Measurements from ENCODE around the gene SLC6A20. TPM values are rescaled to one million over a fixed set of nuclear protein-coding genes. Genes with fewer than 3 reads are reported as not detected.

The SLC6A20 gene
- total and polyA plus RNA-seq, 4 experiments from 2014 or later = 0.41 TPM; not detected in 3

GRCh38 chr3:45786801-45787495 is 9.4 kb downstream of the SLC6A20 start:
- CTCF ChIA-PET (ENCODE audit: partially characterized antibody) = no interaction called here

GRCh38 chr3:45785605-45786150 is 10.7 kb downstream of the SLC6A20 start:
- H3K27ac ChIP-seq (ENCODE audit: low read depth, low read length) = no peak overlapping the region
- POLR2A ChIA-PET (ENCODE audit: partially characterized antibody) = no interaction called here
- Mint-ChIP-seq H3K4me3 (no peak overlapping the region), H3K9me3 (peaks cover 5 to 31% (median 20%) of the 10 kb centered on the region in 8 donors), H3K36me3 (peaks cover 0 to 1% of the 10 kb centered on the region in 2 donors), H3K27ac (peak overlapping the region in 1 of 7 donors; percentile 60), H3K4me1 (no peaks in the 10 kb centered on the region), H3K27me3 (peaks cover under 1 to 3% of the 10 kb centered on the region in 2 donors)
- no peak overlapping the region for H3K4me3 ChIP-seq (ENCODE audit: low read length in 2 of 2)
- H3K4me1 ChIP-seq (ENCODE audit: insufficient read depth, low read length) = no peaks in the 10 kb centered on the region
- H3K27me3 ChIP-seq (ENCODE audit: insufficient read depth, low read length) = no peaks in the 10 kb centered on the region
- CTCF ChIA-PET (ENCODE audit: partially characterized antibody) = no interaction called here
- no peaks in the 10 kb centered on the region for H3K36me3 ChIP-seq (ENCODE audit: insufficient read depth, low read length)
- DNase-seq = no peak
- H3K9me3 ChIP-seq (ENCODE audit: control insufficient read depth in 1 of 2, low read length in 2 of 2) = no peaks in the 10 kb centered on the region
- intact Hi-C loops (cut with micrococcal nuclease) = no loop called here

More at GRCh38 chr3:45786801-45787495, 9.4 kb downstream of the SLC6A20 start:
- Histone ChIP-seq H3K27me3 (ENCODE audit: insufficient read depth, low read length) (no peaks in the 10 kb centered on the region), H3K4me3 (ENCODE audit: low read length in 2 of 2) (no peak overlapping the region), H3K9me3 (ENCODE audit: control insufficient read depth in 1 of 2, low read length in 2 of 2) (no peaks in the 10 kb centered on the region), H3K27ac (ENCODE audit: low read depth, low read length) (no peak overlapping the region), H3K4me1 (ENCODE audit: insufficient read depth, low read length) (no peaks in the 10 kb centered on the region), H3K36me3 (ENCODE audit: insufficient read depth, low read length) (no peaks in the 10 kb centered on the region)
- Mint-ChIP-seq H3K4me3 (no peak overlapping the region), H3K4me1 (no peaks in the 10 kb centered on the region), H3K9me3 (peaks cover 5 to 34% (median 21%) of the 10 kb centered on the region in 8 donors), H3K27me3 (peaks cover 2 to 10% of the 10 kb centered on the region in 2 donors), H3K27ac (no peak overlapping the region), H3K36me3 (peaks cover 0 to 1% of the 10 kb centered on the region in 2 donors)
- intact Hi-C loops (cut with micrococcal nuclease) = no loop called here
- DNase-seq = no peak
- POLR2A ChIA-PET (ENCODE audit: partially characterized antibody) = no interaction called here

- H3K27ac Mint-ChIP-seq = no peak overlapping the region
- Histone ChIP-seq H3K36me3 (ENCODE audit: insufficient read depth, low read length) (no peaks in the 10 kb centered on the region), H3K27ac (ENCODE audit: low read depth, low read length) (no peak overlapping the region), H3K9me3 (ENCODE audit: control insufficient read depth in 1 of 2, low read length in 2 of 2) (no peaks in the 10 kb centered on the region), H3K27me3 (ENCODE audit: insufficient read depth, low read length) (no peaks in the 10 kb centered on the region), H3K4me1 (ENCODE audit: insufficient read depth, low read length) (no peaks in the 10 kb centered on the region), H3K4me3 (ENCODE audit: low read length in 2 of 2) (no peak overlapping the region)
- DNase-seq = no peak
- peaks cover 0 to 1% of the 10 kb centered on the region in 2 donors for H3K27me3 Mint-ChIP-seq
- ChIA-PET POLR2A (ENCODE audit: partially characterized antibody) (no interaction called here), CTCF (ENCODE audit: partially characterized antibody) (no interaction called here)
- H3K9me3 Mint-ChIP-seq = peaks cover 0 to 13% (median 7%) of the 10 kb centered on the region in 8 donors
- intact Hi-C loops (cut with micrococcal nuclease) = no loop called here
- no peak overlapping the region for H3K4me3 Mint-ChIP-seq
- H3K36me3 Mint-ChIP-seq = peaks cover 0 to 1% of the 10 kb centered on the region in 2 donors
- H3K4me1 Mint-ChIP-seq = no peaks in the 10 kb centered on the region
Measured at GRCh38 chr3:45783667-45784066, 12.7 kb downstream of the SLC6A20 start.

- Histone ChIP-seq H3K4me1 (ENCODE audit: insufficient read depth, low read length) (no peaks in the 10 kb centered on the region), H3K36me3 (ENCODE audit: insufficient read depth, low read length) (no peaks in the 10 kb centered on the region), H3K4me3 (ENCODE audit: low read length in 2 of 2) (no peak overlapping the region), H3K27me3 (ENCODE audit: insufficient read depth, low read length) (no peaks in the 10 kb centered on the region), H3K27ac (ENCODE audit: low read depth, low read length) (no peak overlapping the region), H3K9me3 (ENCODE audit: control insufficient read depth in 1 of 2, low read length in 2 of 2) (no peaks in the 10 kb centered on the region)
- ChIA-PET CTCF (ENCODE audit: partially characterized antibody) (interaction anchor here (1.2 kb wide), 1 partner anchor 21 kb away, joined by 3 read pairs; no protein-coding TSS in a partner anchor), POLR2A (ENCODE audit: partially characterized antibody) (no interaction called here)
- peaks cover 0 to 12% (median 7%) of the 10 kb centered on the region in 8 donors for H3K9me3 Mint-ChIP-seq
- DNase-seq = no peak
- intact Hi-C loops (cut with micrococcal nuclease) = no loop called here
- no peak overlapping the region for H3K4me3 Mint-ChIP-seq
- no peaks in the 10 kb centered on the region for H3K4me1 Mint-ChIP-seq
- peaks cover 0 to 3% of the 10 kb centered on the region in 2 donors for H3K27me3 Mint-ChIP-seq
- H3K36me3 Mint-ChIP-seq = peaks cover 0 to 1% of the 10 kb centered on the region in 2 donors
- no peak overlapping the region for H3K27ac Mint-ChIP-seq
Measured at GRCh38 chr3:45782381-45782780, 14.0 kb downstream of the SLC6A20 start.

- Mint-ChIP-seq H3K4me3 (no peak overlapping the region), H3K4me1 (no peaks in the 10 kb centered on the region), H3K27ac (no peak overlapping the region), H3K9me3 (peaks cover 0 to 12% (median 7%) of the 10 kb centered on the region in 8 donors), H3K27me3 (peaks cover 0 to 2% of the 10 kb centered on the region in 2 donors), H3K36me3 (peaks cover 0 to 1% of the 10 kb centered on the region in 2 donors)
- intact Hi-C loops (cut with micrococcal nuclease) = no loop called here
- no peak for DNase-seq
- Histone ChIP-seq H3K27ac (ENCODE audit: low read depth, low read length) (no peak overlapping the region), H3K4me3 (ENCODE audit: low read length in 2 of 2) (no peak overlapping the region), H3K4me1 (ENCODE audit: insufficient read depth, low read length) (no peaks in the 10 kb centered on the region), H3K27me3 (ENCODE audit: insufficient read depth, low read length) (no peaks in the 10 kb centered on the region), H3K9me3 (ENCODE audit: control insufficient read depth in 1 of 2, low read length in 2 of 2) (no peaks in the 10 kb centered on the region), H3K36me3 (ENCODE audit: insufficient read depth, low read length) (no peaks in the 10 kb centered on the region)
- POLR2A ChIA-PET (ENCODE audit: partially characterized antibody) = no interaction called here
- CTCF ChIA-PET (ENCODE audit: partially characterized antibody) = interaction anchor here (1.2 kb wide), 1 partner anchor 20 kb away, joined by 3 read pairs; no protein-coding TSS in a partner anchor
Measured at GRCh38 chr3:45781841-45782240, 14.5 kb downstream of the SLC6A20 start.

- H3K4me3 Mint-ChIP-seq = no peak overlapping the region
- Histone ChIP-seq H3K36me3 (ENCODE audit: insufficient read depth, low read length) (no peaks in the 10 kb centered on the region), H3K9me3 (ENCODE audit: control insufficient read depth in 1 of 2, low read length in 2 of 2) (no peaks in the 10 kb centered on the region), H3K4me3 (ENCODE audit: low read length in 2 of 2) (no peak overlapping the region), H3K27ac (ENCODE audit: low read depth, low read length) (no peak overlapping the region), H3K4me1 (ENCODE audit: insufficient read depth, low read length) (no peaks in the 10 kb centered on the region), H3K27me3 (ENCODE audit: insufficient read depth, low read length) (no peaks in the 10 kb centered on the region)
- intact Hi-C loops (cut with micrococcal nuclease) = no loop called here
- peaks cover 0 to 2% of the 10 kb centered on the region in 2 donors for H3K27me3 Mint-ChIP-seq
- no peaks in the 10 kb centered on the region for H3K4me1 Mint-ChIP-seq
- peaks cover 0 to 12% (median 7%) of the 10 kb centered on the region in 8 donors for H3K9me3 Mint-ChIP-seq
- H3K36me3 Mint-ChIP-seq = peaks cover 0 to 1% of the 10 kb centered on the region in 2 donors
- ChIA-PET CTCF (ENCODE audit: partially characterized antibody) (interaction anchor here (1.2 kb wide), 1 partner anchor 20 kb away, joined by 3 read pairs; no protein-coding TSS in a partner anchor), POLR2A (ENCODE audit: partially characterized antibody) (no interaction called here)
- DNase-seq = no peak
- H3K27ac Mint-ChIP-seq = no peak overlapping the region
Measured at GRCh38 chr3:45781271-45781670, 15.1 kb downstream of the SLC6A20 start.

- POLR2A ChIA-PET (ENCODE audit: partially characterized antibody) = no interaction called here
- Mint-ChIP-seq H3K27me3 (peaks cover 0 to 2% of the 10 kb centered on the region in 2 donors), H3K36me3 (peaks cover 0 to 1% of the 10 kb centered on the region in 2 donors), H3K9me3 (peaks cover 0 to 10% (median 7%) of the 10 kb centered on the region in 8 donors), H3K27ac (no peak overlapping the region), H3K4me1 (no peaks in the 10 kb centered on the region), H3K4me3 (no peak overlapping the region)
- Histone ChIP-seq H3K27me3 (ENCODE audit: insufficient read depth, low read length) (no peaks in the 10 kb centered on the region), H3K4me3 (ENCODE audit: low read length in 2 of 2) (no peak overlapping the region), H3K4me1 (ENCODE audit: insufficient read depth, low read length) (no peaks in the 10 kb centered on the region), H3K9me3 (ENCODE audit: control insufficient read depth in 1 of 2, low read length in 2 of 2) (no peaks in the 10 kb centered on the region), H3K36me3 (ENCODE audit: insufficient read depth, low read length) (no peaks in the 10 kb centered on the region), H3K27ac (ENCODE audit: low read depth, low read length) (no peak overlapping the region)
- intact Hi-C loops (cut with micrococcal nuclease) = no loop called here
- DNase-seq = no peak
- CTCF ChIA-PET (ENCODE audit: partially characterized antibody) = no interaction called here
Measured at GRCh38 chr3:45779746-45780735, 16.3 kb downstream of the SLC6A20 start.
